Gastrocnemius medialis (tissue), 4 donors: Measurements from ENCODE around the gene ZNF613. TPM values are rescaled to one million over a fixed set of nuclear protein-coding genes. Genes with fewer than 3 reads are reported as not detected.
A peak's percentile ranks its signal among the peaks of the same experiment; 100 is the strongest.

Source experiments
- ATAC-seq, 2 donors: fragments of 150-250 bp; one replicate each; pipeline ENCODE4 v1.9.1; 2016
- DNase-seq, 2 donors: peaks; one replicate each; pipeline ENCODE4 v3.0.0-alpha.2; 2019
- H3K27ac ChIP-seq, 4 donors: fragments of 200-600 bp; sonication (generic); 1 replicate in 1 of 4; 2 replicates in 3 of 4; pipeline ENCODE4 v1.5.1; 2016 to 2018; ENCODE audit warnings: mild to moderate bottlenecking in 2 of 4, moderate library complexity in 1 of 4
- H3K27me3 ChIP-seq, 3 donors: fragments of 200-600 bp; sonication (generic) in 2 of 3; 1 replicate in 1 of 3; 2 replicates in 2 of 3; pipeline versions ENCODE4 v1.5.1 to v1.6.0; 2016 to 2019; ENCODE audit warnings: mild to moderate bottlenecking in 1 of 3, moderate library complexity in 1 of 3
- H3K36me3 ChIP-seq, 2 donors: fragments of 200-600 bp; sonication (generic) in 1 of 2; one replicate each; pipeline ENCODE4 v1.5.1; 2017 to 2018
- H3K4me1 ChIP-seq, 2 donors: fragments of 200-600 bp; sonication (generic) in 1 of 2; one replicate each; pipeline ENCODE4 v1.5.1; 2016 to 2017; ENCODE audit warnings: mild to moderate bottlenecking in 2 of 2
- H3K4me3 ChIP-seq, 4 donors: fragments of 200-600 bp; sonication (generic) in 3 of 4; 1 replicate in 1 of 4; 2 replicates in 3 of 4; pipeline ENCODE4 v1.5.1; 2016 to 2019; ENCODE audit warnings: mild to moderate bottlenecking in 2 of 4
- H3K9me3 ChIP-seq, 3 donors: fragments of 200-600 bp; sonication (generic) in 2 of 3; 1 replicate in 1 of 3; 2 replicates in 2 of 3; pipeline ENCODE4 v1.5.1; 2016 to 2019
- CTCF ChIP-seq, 5 experiments: fragments of 450-650 bp in 3 of 5; fragments of 200-600 bp in 2 of 5; sonication (generic) in 2 of 5; IDR thresholded peaks in 4 of 5; conservative IDR thresholded peaks in 1 of 5; 1 replicate in 4 of 5; 2 replicates in 1 of 5; pipeline ENCODE4 v1.5.1; 2016 to 2019; ENCODE audit warnings: antibody characterized with exemption in 5 of 5, mild to moderate bottlenecking in 3 of 5, moderate library complexity in 3 of 5
- POLR2A ChIP-seq, 2 donors: fragments of 450-650 bp; IDR thresholded peaks; one replicate each; pipeline ENCODE4 v1.6.1; 2017; ENCODE audit warnings: antibody characterized with exemption in 2 of 2, mild to moderate bottlenecking in 2 of 2, moderate library complexity in 2 of 2
- in situ Hi-C, 4 donors: fragments of 200-750 bp; cut with MboI; loops; one replicate each; pipeline versions ENCODE4 v1.15.0 to v1.8.0; 2017; ENCODE audit warnings: low sequenced_read_pairs in 4 of 4
- intact Hi-C: fragments of 100-400 bp; cut with DNase I; formaldehyde crosslinking; loops from one replicate; pipeline ENCODE4 v1.15.1; 2023; ENCODE audit warnings: low total_unique reads
- total RNA-seq, 4 donors: library from RNA; depleted of rRNA; stranded (reverse); fragments of >200 nt; gene quantifications; one replicate each; pipeline versions ENCODE4 v1.1.0 to v1.2.3, GENCODE V29; 2016

Gene ZNF613
- 1 to 10 TPM; 1.3 to 9.4 (median 3.8) TPM for total RNA-seq

GRCh38 chr19:51926784-51927741, at the start of gene ZNF613:
Gene ZNF613, plus strand, starts transcription at chr19:51927472. Its CDS starts 8,749 bp downstream, at chr19:51936221.
- peak within 1 kb of the TSS; percentile 76 to 91 (median 86) for H3K27ac ChIP-seq
- peak; percentile 95 for ATAC-seq
- in situ Hi-C loops (no loop called here), intact Hi-C loops (loop anchor here (1.0 to 5.0 kb wide), 6 partner anchors 22 to 121 kb away; partner anchors contain the start of genes ZNF350, ZNF432, ZNF614 and ZNF615)
- DNase-seq, result peak; percentile 78 to 83
- peaks cover 5 to 11% of the 10 kb centered on the region in 2 donors for H3K4me1 ChIP-seq
- peaks cover 0 to 25% (median 10%) of the 10 kb centered on the region in 3 donors for H3K9me3 ChIP-seq
- TF ChIP-seq CTCF (IDR thresholded peaks at IDR 0.05 in 4 of 5, conservative IDR thresholded peaks at IDR 0.05 in 1 of 5) (peak in 2 of 5 experiments; percentile 35), POLR2A (IDR thresholded peaks at IDR 0.05) (no peak)
- H3K27me3 ChIP-seq, result no peaks in the 10 kb centered on the region
- peaks cover 0 to 26% of the 10 kb centered on the region in 2 donors for H3K36me3 ChIP-seq
- peak within 1 kb of the TSS; percentile 73 to 95 (median 88) for H3K4me3 ChIP-seq

- Histone ChIP-seq H3K36me3 (peaks cover 14 to 48% of the 10 kb centered on the region in 2 donors), H3K27me3 (no peaks in the 10 kb centered on the region), H3K9me3 (peaks cover 0 to 12% (median 6%) of the 10 kb centered on the region in 3 donors), H3K4me1 (peaks cover 4 to 9% of the 10 kb centered on the region in 2 donors), H3K27ac (no peak overlapping the region), H3K4me3 (no peak overlapping the region)
- in situ Hi-C loops (no loop called here), intact Hi-C loops (no loop called here)
- no peak for ATAC-seq
- DNase-seq, result no peak
- TF ChIP-seq CTCF (IDR thresholded peaks at IDR 0.05 in 4 of 5, conservative IDR thresholded peaks at IDR 0.05 in 1 of 5) (no peak), POLR2A (IDR thresholded peaks at IDR 0.05) (no peak)
Observed at GRCh38 chr19:51882518-51882917, 44.8 kb upstream of the ZNF613 start.

GRCh38 chr19:51884713-51885112, 42.6 kb upstream of the ZNF613 start:
- Histone ChIP-seq H3K27me3 (no peaks in the 10 kb centered on the region), H3K4me1 (peaks cover 4 to 9% of the 10 kb centered on the region in 2 donors), H3K36me3 (peaks cover 9 to 34% of the 10 kb centered on the region in 2 donors), H3K27ac (no peak overlapping the region), H3K4me3 (no peak overlapping the region), H3K9me3 (peaks cover 2 to 16% (median 5%) of the 10 kb centered on the region in 3 donors)
- DNase-seq, result no peak
- intact Hi-C loops (no loop called here), in situ Hi-C loops (no loop called here)
- TF ChIP-seq CTCF (IDR thresholded peaks at IDR 0.05 in 4 of 5, conservative IDR thresholded peaks at IDR 0.05 in 1 of 5), result no peak
- TF ChIP-seq POLR2A (IDR thresholded peaks at IDR 0.05), result no peak
- no peak for ATAC-seq

- ATAC-seq, result peak; percentile 98
- H3K27ac ChIP-seq, result peak within 1 kb of the TSS; percentile 70 to 87 (median 82)
- intact Hi-C loops (loop anchor here (1.0 kb wide), 3 partner anchors 16 to 98 kb away; partner anchors contain the start of genes ZNF350 and ZNF613), in situ Hi-C loops (no loop called here)
- TF ChIP-seq CTCF (IDR thresholded peaks at IDR 0.05 in 4 of 5, conservative IDR thresholded peaks at IDR 0.05 in 1 of 5), result peak in 1 of 5 experiments; percentile 20
- TF ChIP-seq POLR2A (IDR thresholded peaks at IDR 0.05), result no peak
- no peaks in the 10 kb centered on the region for H3K27me3 ChIP-seq
- H3K36me3 ChIP-seq, result peaks cover 23 to 51% of the 10 kb centered on the region in 2 donors
- H3K4me3 ChIP-seq, result peak within 1 kb of the TSS; percentile 59 to 95 (median 84)
- DNase-seq, result peak; percentile 81 to 86
- H3K9me3 ChIP-seq, result peaks cover 12 to 47% (median 24%) of the 10 kb centered on the region in 3 donors
- H3K4me1 ChIP-seq, result peaks cover 4 to 9% of the 10 kb centered on the region in 2 donors
Observed at GRCh38 chr19:51887522-51888498, 39.5 kb upstream of the ZNF613 start, which contains the start of gene ZNF577. Gene ZNF577, minus strand, starts transcription at chr19:51887951. Its CDS starts 7,569 bp downstream, at chr19:51880382.
